Suprapubic skin (tissue), 4 donors: ENCODE results near the gene CYBA.

Experiments
- CTCF ChIP-seq, 2 donors: fragments of 200-600 bp in 1 of 2; fragments of 450-650 bp in 1 of 2; sonication (generic) in 1 of 2; IDR thresholded peaks; one replicate each; pipeline ENCODE4 v1.5.1; 2016 to 2019; ENCODE audit warnings: antibody characterized with exemption in 2 of 2, mild to moderate bottlenecking in 1 of 2, moderate library complexity in 1 of 2
- EP300 ChIP-seq: sonication (generic); formaldehyde crosslinking; IDR thresholded peaks from one replicate; pipeline ENCODE4 v1.6.1; 2017; ENCODE audit warnings: antibody characterized with exemption
- POLR2AphosphoS5 ChIP-seq, 3 donors: sonication (generic); formaldehyde crosslinking; IDR thresholded peaks; one replicate each; pipeline ENCODE4 v1.6.1; 2017; ENCODE audit warnings: antibody characterized with exemption in 3 of 3

GRCh38 chr16:88687676-88688012 lies 36.8 kb upstream of the CYBA start:
- TF ChIP-seq POLR2AphosphoS5 (IDR thresholded peaks at IDR 0.05) (no peak), EP300 (no peak), CTCF (IDR thresholded peaks at IDR 0.05) (no peak)
